HAP-1 (cell line): Measurements from ENCODE around the gene UBE2C.

Source experiments
- DNase-seq, 2 experiments: peaks; one replicate each; pipeline ENCODE4 v3.0.0-alpha.2; 2016 to 2020; ENCODE audit warnings: low spot score in 2 of 2
- H3K27me3 ChIP-seq: fragments of 250-450 bp; sonication (Bioruptor Pico); 2 replicates; pipeline ENCODE4 v1.5.1; 2020; ENCODE audit warnings: low read depth, mild to moderate bottlenecking, moderate library complexity
- H3K36me3 ChIP-seq: fragments of 250-450 bp; sonication (Bioruptor Pico); replicated peaks from 2 replicates; pipeline ENCODE4 v1.5.1; 2020; ENCODE audit warnings: mild to moderate bottlenecking
- H3K4me1 ChIP-seq: fragments of 250-450 bp; sonication (Bioruptor Pico); 2 replicates; pipeline ENCODE4 v1.5.1; 2020; ENCODE audit warnings: mild to moderate bottlenecking
- H3K4me3 ChIP-seq: fragments of 250-450 bp; sonication (Bioruptor Pico); 2 replicates; pipeline ENCODE4 v1.5.1; 2020; ENCODE audit warnings: mild to moderate bottlenecking, moderate library complexity
- H3K9me3 ChIP-seq: fragments of 250-450 bp; sonication (Bioruptor Pico); 2 replicates; pipeline ENCODE4 v1.5.1; 2020; ENCODE audit warnings: mild to moderate bottlenecking, moderate library complexity
- in situ Hi-C: fragments of 300-500 bp; cut with MboI; formaldehyde crosslinking; loops from 3 replicates; pipeline ENCODE4 v1.14.3; 2020; ENCODE audit warnings: low sequenced_read_pairs, inconsistent platforms, mixed read lengths

Gene UBE2C

GRCh38 chr20:45848969-45849582, 36.6 kb downstream of the UBE2C start:
- no peaks in the 10 kb centered on the region for H3K4me1 ChIP-seq
- peaks cover 31% of the 10 kb centered on the region for H3K36me3 ChIP-seq
- DNase-seq, result no peak
- H3K27me3 ChIP-seq, result no peaks in the 10 kb centered on the region
- in situ Hi-C loops, result no loop called here
- no peaks in the 10 kb centered on the region for H3K9me3 ChIP-seq
- H3K4me3 ChIP-seq, result no peak overlapping the region

GRCh38 chr20:45850238-45850637, 37.8 kb downstream of the UBE2C start:
- in situ Hi-C loops, result no loop called here

GRCh38 chr20:45850926-45851325, 38.5 kb downstream of the UBE2C start:
- no peaks in the 10 kb centered on the region for H3K4me1 ChIP-seq
- DNase-seq, result no peak
- no peaks in the 10 kb centered on the region for H3K9me3 ChIP-seq
- no peaks in the 10 kb centered on the region for H3K27me3 ChIP-seq
- peaks cover 22% of the 10 kb centered on the region for H3K36me3 ChIP-seq
- in situ Hi-C loops, result no loop called here
- H3K4me3 ChIP-seq, result no peak overlapping the region

More at GRCh38 chr20:45850238-45850637, 37.8 kb downstream of the UBE2C start:
- no peaks in the 10 kb centered on the region for H3K4me1 ChIP-seq
- H3K9me3 ChIP-seq, result no peaks in the 10 kb centered on the region
- H3K27me3 ChIP-seq, result no peaks in the 10 kb centered on the region
- DNase-seq, result no peak
- H3K36me3 ChIP-seq, result peaks cover 27% of the 10 kb centered on the region
- no peak overlapping the region for H3K4me3 ChIP-seq

GRCh38 chr20:45851501-45851900, 39.1 kb downstream of the UBE2C start:
- Histone ChIP-seq H3K9me3 (no peaks in the 10 kb centered on the region), H3K4me1 (peaks cover 4% of the 10 kb centered on the region), H3K36me3 (peaks cover 16% of the 10 kb centered on the region), H3K4me3 (no peak overlapping the region), H3K27me3 (no peaks in the 10 kb centered on the region)
- DNase-seq, result no peak
- in situ Hi-C loops, result no loop called here

GRCh38 chr20:45852326-45852725, 39.9 kb downstream of the UBE2C start:
- Histone ChIP-seq H3K4me3 (no peak overlapping the region), H3K27me3 (no peaks in the 10 kb centered on the region), H3K9me3 (no peaks in the 10 kb centered on the region), H3K4me1 (peaks cover 7% of the 10 kb centered on the region), H3K36me3 (peaks cover 16% of the 10 kb centered on the region)
- DNase-seq, result no peak
- in situ Hi-C loops, result no loop called here

- DNase-seq, result no peak
- Histone ChIP-seq H3K9me3 (no peaks in the 10 kb centered on the region), H3K4me1 (peaks cover 13% of the 10 kb centered on the region), H3K36me3 (peaks cover 11% of the 10 kb centered on the region), H3K27me3 (no peaks in the 10 kb centered on the region), H3K4me3 (no peak overlapping the region)
- in situ Hi-C loops, result no loop called here
Observed at GRCh38 chr20:45853484-45853883, 41.0 kb downstream of the UBE2C start.

- peaks cover 17% of the 10 kb centered on the region for H3K4me1 ChIP-seq
- in situ Hi-C loops, result no loop called here
- H3K4me3 ChIP-seq, result peak within 1 kb of the TSS; percentile 76
Observed at GRCh38 chr20:45857114-45857881, 44.9 kb downstream of the UBE2C start, which contains the start of the genes ACOT8 and ZSWIM3. Gene ACOT8 (minus strand): TSS chr20:45857392. CDS start chr20:45857315, 77 bp downstream. Gene ZSWIM3 (plus strand): TSS chr20:45857614. CDS start chr20:45857826, 212 bp downstream.

GRCh38 chr20:45857882-45858216, 45.4 kb downstream of the UBE2C start:
- peak overlapping the region; percentile 76 for H3K4me3 ChIP-seq
- H3K4me1 ChIP-seq, result peaks cover 17% of the 10 kb centered on the region
- 0 out of 2 replicates have a peak, but pooled peaks cover 7% of the 10 kb centered on the region for H3K36me3 ChIP-seq
- no peaks in the 10 kb centered on the region for H3K9me3 ChIP-seq
- H3K27me3 ChIP-seq, result no peaks in the 10 kb centered on the region
- in situ Hi-C loops, result no loop called here
- peak in 1 of 2 experiments; percentile 47 for DNase-seq

More at GRCh38 chr20:45857114-45857881, 44.9 kb downstream of the UBE2C start, which contains the start of the genes ACOT8 and ZSWIM3:
- DNase-seq, result peak; percentile 99
- H3K36me3 ChIP-seq, result peaks cover 9% of the 10 kb centered on the region; the same call in 1 of the 2 replicates
- no peaks in the 10 kb centered on the region for H3K9me3 ChIP-seq
- no peaks in the 10 kb centered on the region for H3K27me3 ChIP-seq

GRCh38 chr20:45859916-45860315, 47.5 kb downstream of the UBE2C start:
- Histone ChIP-seq H3K9me3 (no peaks in the 10 kb centered on the region), H3K4me1 (peaks cover 17% of the 10 kb centered on the region), H3K27me3 (no peaks in the 10 kb centered on the region), H3K4me3 (no peak overlapping the region), H3K36me3 (0 out of 2 replicates have a peak, but pooled peaks cover 3% of the 10 kb centered on the region)
- no peak for DNase-seq
- in situ Hi-C loops, result no loop called here

- Histone ChIP-seq H3K4me1 (peaks cover 21% of the 10 kb centered on the region), H3K4me3 (no peak overlapping the region), H3K36me3 (no peaks in the 10 kb centered on the region), H3K9me3 (no peaks in the 10 kb centered on the region), H3K27me3 (no peaks in the 10 kb centered on the region)
- DNase-seq, result no peak
- in situ Hi-C loops, result no loop called here
Observed at GRCh38 chr20:45860560-45861220, 48.2 kb downstream of the UBE2C start.

- no peak overlapping the region for H3K4me3 ChIP-seq
- in situ Hi-C loops, result no loop called here
- H3K36me3 ChIP-seq, result no peaks in the 10 kb centered on the region
- H3K27me3 ChIP-seq, result no peaks in the 10 kb centered on the region
- peaks cover 25% of the 10 kb centered on the region for H3K4me1 ChIP-seq
- peak in 1 of 2 experiments; percentile 49 for DNase-seq
- H3K9me3 ChIP-seq, result no peaks in the 10 kb centered on the region
Observed at GRCh38 chr20:45861221-45862075, 49.0 kb downstream of the UBE2C start.

GRCh38 chr20:45863543-45864470, 51.4 kb downstream of the UBE2C start:
- DNase-seq, result peak in 1 of 2 experiments; percentile 26
- H3K9me3 ChIP-seq, result no peaks in the 10 kb centered on the region
- no peak overlapping the region for H3K4me3 ChIP-seq
- H3K4me1 ChIP-seq, result peaks cover 13% of the 10 kb centered on the region
- H3K27me3 ChIP-seq, result no peaks in the 10 kb centered on the region
- in situ Hi-C loops, result no loop called here
- no peaks in the 10 kb centered on the region for H3K36me3 ChIP-seq
